Measurements from ENCODE around the gene CEP95.

CEP95 gene

GRCh38 chr17:64500487-64500859 is 6.3 kb upstream of the CEP95 start:
- Histone ChIP-seq H4K20me1 (ENCODE audit: insufficient read depth, low read length) (peaks cover 16% of the 10 kb centered on the region), H3K4me3 (ENCODE audit: low read length) (no peak overlapping the region), H3K9me3 (ENCODE audit: insufficient read depth, low read length) (no peaks in the 10 kb centered on the region), H3K79me2 (ENCODE audit: low read length) (peaks cover 74% of the 10 kb centered on the region), H3K9ac (ENCODE audit: low read length) (no peak overlapping the region), H3K4me2 (ENCODE audit: low read length) (no peak overlapping the region), H3K4me1 (ENCODE audit: low read length) (peaks cover 37% of the 10 kb centered on the region), H3K27ac (ENCODE audit: low read length) (no peak overlapping the region), H3K27me3 (ENCODE audit: low read depth, low read length) (no peaks in the 10 kb centered on the region), H2AFZ (ENCODE audit: low read depth, low read length) (no peak overlapping the region), H3K36me3 (replicated peaks; ENCODE audit: low read depth, low read length) (peaks cover 70% of the 10 kb centered on the region)
- TF ChIP-seq CTCF (IDR thresholded peaks at IDR 0.05; ENCODE audit: low read depth, low read length) (no peak), EZH2phosphoT487 (IDR thresholded peaks at IDR 0.05; ENCODE audit: low read depth) (no peak)

GRCh38 chr17:64500862-64501765 is 5.7 kb upstream of the CEP95 start:
- Histone ChIP-seq H3K9me3 (ENCODE audit: insufficient read depth, low read length) (no peaks in the 10 kb centered on the region), H2AFZ (ENCODE audit: low read depth, low read length) (no peak overlapping the region), H3K36me3 (replicated peaks; ENCODE audit: low read depth, low read length) (peaks cover 72% of the 10 kb centered on the region), H3K27ac (ENCODE audit: low read length) (no peak overlapping the region), H3K27me3 (ENCODE audit: low read depth, low read length) (no peaks in the 10 kb centered on the region), H3K79me2 (ENCODE audit: low read length) (peaks cover 74% of the 10 kb centered on the region), H3K4me1 (ENCODE audit: low read length) (peaks cover 34% of the 10 kb centered on the region), H3K9ac (ENCODE audit: low read length) (no peak overlapping the region), H4K20me1 (ENCODE audit: insufficient read depth, low read length) (peaks cover 16% of the 10 kb centered on the region), H3K4me3 (ENCODE audit: low read length) (no peak overlapping the region), H3K4me2 (ENCODE audit: low read length) (no peak overlapping the region)
- TF ChIP-seq CTCF (IDR thresholded peaks at IDR 0.05; ENCODE audit: low read depth, low read length) = no peak
- no peak for TF ChIP-seq EZH2phosphoT487 (IDR thresholded peaks at IDR 0.05; ENCODE audit: low read depth)

GRCh38 chr17:64502021-64502420 is 4.8 kb upstream of the CEP95 start:
- no peak overlapping the region for H3K27ac ChIP-seq (ENCODE audit: low read length)
- H3K27me3 ChIP-seq (ENCODE audit: low read depth, low read length) = no peaks in the 10 kb centered on the region
- H2AFZ ChIP-seq (ENCODE audit: low read depth, low read length) = no peak overlapping the region
- peaks cover 16% of the 10 kb centered on the region for H4K20me1 ChIP-seq (ENCODE audit: insufficient read depth, low read length)
- H3K4me2 ChIP-seq (ENCODE audit: low read length) = no peak overlapping the region
- H3K36me3 ChIP-seq (replicated peaks; ENCODE audit: low read depth, low read length) = peaks cover 72% of the 10 kb centered on the region
- no peaks in the 10 kb centered on the region for H3K9me3 ChIP-seq (ENCODE audit: insufficient read depth, low read length)
- peaks cover 34% of the 10 kb centered on the region for H3K4me1 ChIP-seq (ENCODE audit: low read length)
- TF ChIP-seq CTCF (IDR thresholded peaks at IDR 0.05; ENCODE audit: low read depth, low read length) (no peak), EZH2phosphoT487 (IDR thresholded peaks at IDR 0.05; ENCODE audit: low read depth) (no peak)
- H3K79me2 ChIP-seq (ENCODE audit: low read length) = peaks cover 71% of the 10 kb centered on the region
- H3K9ac ChIP-seq (ENCODE audit: low read length) = no peak overlapping the region
- no peak overlapping the region for H3K4me3 ChIP-seq (ENCODE audit: low read length)

- no peak overlapping the region for H2AFZ ChIP-seq (ENCODE audit: low read depth, low read length)
- no peak overlapping the region for H3K4me2 ChIP-seq (ENCODE audit: low read length)
- no peak overlapping the region for H3K9ac ChIP-seq (ENCODE audit: low read length)
- TF ChIP-seq CTCF (IDR thresholded peaks at IDR 0.05; ENCODE audit: low read depth, low read length) = no peak
- no peak for TF ChIP-seq EZH2phosphoT487 (IDR thresholded peaks at IDR 0.05; ENCODE audit: low read depth)
- H4K20me1 ChIP-seq (ENCODE audit: insufficient read depth, low read length) = peaks cover 19% of the 10 kb centered on the region
- peaks cover 27% of the 10 kb centered on the region for H3K4me1 ChIP-seq (ENCODE audit: low read length)
- no peak overlapping the region for H3K4me3 ChIP-seq (ENCODE audit: low read length)
- no peaks in the 10 kb centered on the region for H3K27me3 ChIP-seq (ENCODE audit: low read depth, low read length)
- peaks cover 72% of the 10 kb centered on the region for H3K36me3 ChIP-seq (replicated peaks; ENCODE audit: low read depth, low read length)
- no peaks in the 10 kb centered on the region for H3K9me3 ChIP-seq (ENCODE audit: insufficient read depth, low read length)
- peaks cover 79% of the 10 kb centered on the region for H3K79me2 ChIP-seq (ENCODE audit: low read length)
- H3K27ac ChIP-seq (ENCODE audit: low read length) = no peak overlapping the region
Measured at GRCh38 chr17:64502809-64503208, 4.0 kb upstream of the CEP95 start.
